ENCODE results near the gene BAIAP2L2.
"Not testable (repeated sequence)": the region's sequence is repeated elsewhere in the genome, so short reads cannot be mapped to it uniquely, and the experiment has no call there.

BAIAP2L2 gene

DNA sequence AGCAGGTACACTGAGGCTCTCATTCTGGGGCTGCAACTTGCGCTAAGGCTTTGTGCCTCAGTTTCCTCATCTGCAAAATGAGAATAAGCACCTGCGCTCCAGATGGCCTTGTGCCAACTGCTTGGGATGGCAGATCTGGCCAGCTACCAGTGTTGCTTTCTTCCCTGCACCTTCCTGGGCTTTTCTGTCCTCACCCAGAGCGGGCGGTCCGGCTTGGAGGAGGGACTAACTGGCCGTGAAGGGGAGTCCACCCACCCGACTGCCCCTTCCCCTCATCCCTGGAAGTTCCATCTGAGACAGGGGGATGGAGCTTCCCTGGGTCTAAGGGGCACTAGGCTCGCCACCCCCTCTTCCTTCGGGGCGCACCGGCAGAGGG lies 30.0 kb downstream of the BAIAP2L2 start:
- no peak for DNase-seq

DNA sequence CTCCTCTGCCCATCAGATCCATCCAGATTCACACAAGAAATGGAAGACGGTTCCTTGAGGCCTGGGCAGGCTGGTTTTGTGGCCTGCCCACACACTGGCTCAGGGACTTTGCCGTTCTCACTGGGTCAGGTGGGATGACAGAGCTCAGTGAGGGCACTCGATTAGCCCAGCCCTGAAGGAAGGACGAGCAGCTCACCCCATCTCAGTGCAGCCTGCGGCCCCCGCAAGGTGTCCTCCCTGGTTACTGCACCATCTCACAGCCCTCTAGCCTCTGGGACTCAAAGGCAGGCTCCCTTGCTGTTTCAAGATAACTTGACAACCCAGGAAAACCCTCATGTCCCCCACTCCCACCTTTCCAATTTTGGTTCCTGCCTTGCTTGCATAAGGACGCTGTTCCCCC lies 30.7 kb downstream of the BAIAP2L2 start:
- no peak for DNase-seq

DNA sequence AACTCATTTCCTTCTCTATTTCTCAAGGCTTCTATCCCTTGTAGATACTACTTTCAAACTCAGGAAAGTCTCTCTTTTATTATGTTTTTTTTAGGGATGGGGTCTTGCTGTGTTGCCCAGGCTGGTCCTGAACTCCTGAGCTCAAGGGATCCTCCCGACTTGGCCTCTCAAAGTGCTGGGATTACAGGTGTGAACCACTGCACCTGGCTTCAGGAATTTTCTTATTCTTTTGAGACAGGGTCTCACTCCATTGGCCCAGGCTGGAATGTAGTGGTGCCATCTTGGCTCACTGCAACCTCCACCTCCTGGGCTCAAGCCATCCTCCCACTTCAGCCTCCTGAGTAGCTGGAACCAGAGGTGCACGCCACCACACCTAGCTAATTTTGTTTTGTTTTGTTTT lies 31.3 kb downstream of the BAIAP2L2 start:
- not testable (repeated sequence) for DNase-seq

DNA sequence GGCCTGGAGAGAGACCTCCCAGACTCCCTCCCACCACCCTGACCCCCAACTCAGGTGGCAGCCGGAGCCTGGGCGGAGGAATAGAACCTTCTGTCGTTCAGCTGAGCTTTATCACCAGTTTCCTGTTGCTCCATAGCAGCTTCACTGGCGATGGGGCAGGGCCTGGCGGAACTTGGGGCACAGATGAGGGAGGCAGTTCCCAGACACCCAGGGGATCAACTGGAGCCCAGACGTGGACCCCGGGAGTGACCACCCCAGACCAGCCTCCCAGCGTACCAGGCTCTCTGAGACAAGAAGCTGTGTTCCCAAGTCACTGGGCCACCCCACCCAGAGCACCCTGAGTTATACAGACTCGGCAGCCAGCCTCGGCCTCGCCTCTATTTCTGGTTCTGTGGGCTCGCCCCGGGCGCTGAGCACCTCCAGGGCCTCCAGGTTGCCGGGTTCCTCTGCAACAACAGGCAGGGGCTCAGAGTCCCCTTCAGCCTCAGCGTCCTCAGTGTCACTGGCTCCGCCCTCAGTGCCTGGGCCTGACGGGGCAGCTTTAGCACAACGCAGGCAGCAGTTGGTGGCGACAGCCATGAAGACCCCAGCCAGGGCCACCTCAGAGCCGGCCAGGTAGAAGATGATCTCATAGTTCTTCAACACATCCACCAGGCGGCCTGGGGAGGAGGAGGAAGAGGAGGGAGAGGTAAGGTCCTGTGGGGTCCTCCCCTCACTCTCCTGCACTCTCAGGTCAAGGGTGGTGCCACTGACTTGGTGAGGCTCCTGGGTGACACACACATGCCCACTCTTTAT lies 32.2 kb downstream of the BAIAP2L2 start:
- no peak for DNase-seq

DNA sequence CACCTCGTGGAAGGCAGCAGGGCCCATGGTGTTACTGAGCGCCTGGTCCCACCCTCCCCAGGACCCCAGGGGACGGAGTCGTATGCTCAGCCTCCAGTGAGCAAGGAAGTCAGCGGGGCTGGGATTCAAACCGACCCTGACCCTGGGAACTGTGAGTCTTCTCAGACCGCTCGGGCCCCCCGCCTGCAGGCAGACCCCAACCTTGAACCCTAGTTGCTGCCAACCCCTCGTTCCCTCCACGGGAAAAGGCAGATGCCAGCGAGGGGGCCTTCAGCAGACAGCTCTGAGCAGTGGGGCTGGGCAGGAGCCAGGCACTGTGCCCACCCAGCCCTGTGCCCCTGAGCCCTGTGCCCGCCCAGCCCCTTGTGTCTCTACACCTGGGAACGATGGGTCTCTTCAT lies 32.9 kb downstream of the BAIAP2L2 start:
- DNase-seq = no peak

DNA sequence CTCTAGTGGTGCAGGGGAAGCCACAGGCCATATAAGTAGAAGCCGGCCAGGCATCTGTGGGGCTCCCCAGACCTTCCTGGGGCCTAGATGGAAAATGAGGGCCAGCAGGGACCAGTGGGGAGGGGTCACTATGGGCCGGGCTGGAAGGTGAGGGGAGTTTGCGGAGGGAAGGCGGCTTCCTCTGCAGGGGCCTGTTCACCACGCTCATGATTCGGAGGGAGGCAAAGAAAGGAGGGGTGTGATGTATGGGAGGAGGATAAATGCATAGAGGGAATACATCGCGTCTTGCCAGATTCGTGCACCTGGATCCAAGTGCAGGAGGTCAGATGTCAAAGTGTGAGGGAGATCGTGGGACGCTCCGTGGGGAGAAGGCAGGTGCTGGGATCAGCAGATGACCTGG lies 33.4 kb downstream of the BAIAP2L2 start:
- DNase-seq = no peak

DNA sequence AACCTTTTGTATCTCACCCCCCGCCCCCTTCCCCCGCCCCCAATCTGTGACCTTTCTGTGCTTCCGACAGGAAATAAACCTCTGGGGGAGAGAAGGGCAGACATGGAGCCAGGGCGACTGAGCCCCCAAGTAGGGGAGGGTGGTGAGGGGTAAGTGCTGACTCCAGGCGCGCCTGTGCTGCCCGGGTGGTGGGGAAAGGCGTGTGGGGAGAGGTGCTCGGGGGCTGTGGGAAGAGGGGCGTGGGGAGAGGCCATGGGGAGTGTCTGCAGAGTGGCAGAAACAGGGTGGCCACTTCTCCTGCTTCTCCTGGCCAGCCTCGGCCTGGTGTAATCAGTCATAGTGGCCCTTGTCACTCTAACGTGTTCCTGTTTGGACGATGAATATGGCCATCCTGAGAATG lies 34.5 kb downstream of the BAIAP2L2 start:
- no peak for DNase-seq

DNA sequence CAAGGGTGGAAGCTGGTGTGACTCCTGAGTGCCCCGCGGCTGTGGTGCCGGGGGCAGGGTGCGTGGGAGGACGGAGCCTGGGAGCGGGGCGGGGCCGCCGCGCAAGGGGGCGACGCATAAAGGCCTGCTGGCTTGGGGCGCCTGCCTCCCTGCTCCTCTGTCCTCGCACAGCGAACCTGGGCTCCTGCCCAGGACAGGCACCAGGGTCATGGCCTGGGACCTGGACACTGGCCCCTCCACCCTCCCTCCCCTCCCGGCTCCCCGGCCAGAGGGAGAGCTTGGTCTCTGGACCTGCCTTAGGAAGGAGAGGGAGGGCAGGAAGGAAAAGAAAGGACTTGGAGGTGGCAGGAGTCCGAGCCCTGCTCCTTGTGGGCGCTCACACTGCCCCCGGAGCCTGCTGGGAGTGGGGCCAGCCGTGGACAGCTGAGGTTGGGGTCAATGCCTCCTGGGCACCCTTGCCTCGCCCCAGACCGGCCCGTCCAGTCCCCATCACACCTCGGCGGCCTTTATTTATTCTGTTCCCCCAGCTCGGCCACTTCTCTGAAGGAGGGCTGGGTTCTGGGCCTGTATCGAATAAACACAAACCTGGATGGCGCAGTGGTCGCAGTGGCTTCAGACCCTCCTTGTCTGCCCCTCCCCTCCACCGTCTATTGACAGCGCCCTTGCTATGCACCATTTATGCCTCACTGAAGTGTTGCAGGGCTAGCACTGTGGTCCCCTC lies 35.2 kb downstream of the BAIAP2L2 start:
- no peak for DNase-seq

DNA sequence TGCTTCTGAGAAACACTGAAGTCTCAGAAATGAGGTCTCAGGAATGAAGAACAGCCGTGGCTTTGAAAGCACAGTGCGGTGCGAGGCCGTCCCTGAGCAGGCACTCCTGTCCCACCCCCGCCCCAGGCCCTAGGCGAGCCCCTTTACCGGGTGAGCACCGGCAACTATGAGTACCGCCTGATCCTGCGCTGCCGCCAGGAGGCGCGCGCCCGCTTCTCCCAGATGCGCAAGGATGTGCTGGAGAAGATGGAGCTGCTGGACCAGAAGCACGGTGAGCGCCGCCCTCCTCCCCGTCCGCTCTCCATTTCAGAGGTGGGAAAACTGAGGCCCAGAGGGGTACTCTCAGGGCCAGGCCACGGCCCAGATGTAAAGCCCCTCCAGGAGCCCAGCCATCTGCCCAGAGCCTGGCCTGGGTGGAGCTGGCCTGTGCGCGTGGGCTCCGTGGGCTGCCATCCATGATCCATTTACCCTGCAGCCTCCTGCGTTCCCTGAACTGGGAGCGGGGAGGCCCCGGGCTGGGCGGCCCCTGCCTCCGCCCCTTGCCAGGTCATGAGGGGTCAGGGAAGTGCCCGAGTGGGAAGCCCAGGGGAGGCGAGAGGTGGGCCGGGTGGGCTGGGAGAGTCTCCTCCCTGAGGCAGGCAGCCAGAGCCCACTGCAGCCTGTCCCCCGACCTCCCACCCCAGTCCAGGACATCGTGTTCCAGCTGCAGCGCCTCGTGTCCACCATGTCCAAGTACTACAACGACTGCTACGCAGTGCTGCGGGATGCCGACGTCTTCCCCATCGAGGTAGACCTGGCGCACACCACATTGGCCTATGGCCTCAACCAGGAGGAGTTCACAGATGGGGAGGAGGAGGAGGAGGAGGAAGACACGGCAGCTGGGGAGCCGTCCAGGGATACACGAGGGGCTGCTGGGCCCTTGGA lies 36.0 kb downstream of the BAIAP2L2 start:
- no peak for DNase-seq

DNA sequence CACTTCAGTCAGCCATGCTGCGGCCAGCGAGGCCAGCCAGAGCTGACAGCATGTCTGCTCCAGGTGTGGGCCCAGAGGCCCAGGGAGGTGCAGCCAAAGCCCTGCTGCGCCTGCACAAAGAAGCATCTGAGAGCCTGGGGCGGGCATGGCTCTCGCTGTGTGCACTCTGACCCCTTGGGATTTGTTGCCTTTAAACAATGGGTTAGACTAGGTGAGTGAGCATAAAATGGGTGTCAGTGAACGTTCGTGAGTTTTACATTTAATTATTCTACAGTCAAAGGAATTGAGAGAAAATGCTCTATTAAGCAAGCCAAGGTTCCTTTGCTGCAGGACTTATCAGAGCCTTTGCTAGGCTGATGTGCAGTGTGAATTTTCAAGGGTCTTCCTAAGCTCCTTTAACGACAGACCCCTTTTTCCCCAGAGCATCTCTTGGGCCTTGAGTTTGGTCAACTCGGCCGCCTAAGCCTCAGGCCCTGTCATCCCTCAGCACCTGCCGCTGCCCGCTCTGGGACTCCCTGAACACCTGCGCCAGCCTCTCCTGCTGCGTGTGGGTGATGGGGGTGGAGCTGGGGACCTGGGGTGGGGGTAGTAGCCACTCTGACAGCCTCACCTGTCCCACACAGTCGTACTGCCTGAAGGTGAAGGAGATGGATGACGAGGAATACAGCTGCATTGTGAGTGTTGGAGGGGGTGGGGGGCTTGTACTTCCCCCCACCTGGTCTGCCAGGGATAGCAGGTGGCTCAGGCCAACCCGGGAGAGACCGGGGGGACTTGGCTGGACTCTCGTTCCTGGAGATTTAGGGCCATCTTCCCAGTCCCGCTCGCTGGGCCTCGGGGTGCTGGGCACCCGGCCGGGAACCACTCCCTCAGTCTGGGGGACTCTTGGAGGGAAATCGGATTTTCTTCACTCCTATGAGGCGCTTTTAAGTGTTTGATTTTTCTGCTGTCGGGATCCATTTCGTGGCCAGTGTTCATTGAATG lies 37.0 kb downstream of the BAIAP2L2 start:
- DNase-seq = no peak

DNA sequence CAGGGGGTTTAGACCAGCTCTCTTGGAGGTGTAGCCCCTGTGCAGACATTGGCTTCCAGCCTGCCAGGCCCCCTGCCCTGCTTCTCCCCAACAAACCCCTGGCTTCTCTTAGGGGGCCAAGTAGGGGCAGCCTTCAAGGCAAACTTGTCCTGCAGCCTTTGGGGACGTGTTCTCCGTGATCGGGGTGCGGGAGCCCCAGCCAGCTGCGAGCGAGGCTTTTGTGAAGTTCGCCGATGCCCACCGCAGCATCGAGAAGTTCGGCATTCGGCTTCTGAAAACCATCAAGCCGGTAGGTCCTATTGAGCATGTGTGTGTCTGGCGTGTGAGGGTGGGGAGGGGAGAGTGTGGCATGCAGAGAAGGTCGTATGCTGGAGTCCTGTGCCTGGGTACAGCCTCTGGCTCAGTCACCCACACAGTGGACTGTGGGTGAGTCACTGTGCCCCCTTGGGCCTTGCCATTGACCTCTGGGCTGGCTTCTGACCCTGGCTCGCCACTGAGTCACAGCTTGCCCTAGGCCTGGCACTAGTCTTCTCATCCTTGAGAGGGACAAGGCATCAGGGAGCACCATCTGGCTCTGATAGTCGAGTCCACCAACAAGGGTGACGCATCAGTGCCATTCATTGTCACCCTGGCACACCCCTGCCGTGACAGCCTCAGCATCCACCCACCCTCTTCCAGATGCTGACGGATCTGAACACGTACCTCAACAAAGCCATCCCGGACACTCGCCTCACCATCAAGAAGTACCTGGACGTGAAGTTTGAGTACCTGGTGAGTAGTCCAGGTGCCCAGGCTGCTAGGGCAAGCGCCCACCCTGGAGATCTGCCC lies 37.9 kb downstream of the BAIAP2L2 start:
- DNase-seq = no peak

DNA sequence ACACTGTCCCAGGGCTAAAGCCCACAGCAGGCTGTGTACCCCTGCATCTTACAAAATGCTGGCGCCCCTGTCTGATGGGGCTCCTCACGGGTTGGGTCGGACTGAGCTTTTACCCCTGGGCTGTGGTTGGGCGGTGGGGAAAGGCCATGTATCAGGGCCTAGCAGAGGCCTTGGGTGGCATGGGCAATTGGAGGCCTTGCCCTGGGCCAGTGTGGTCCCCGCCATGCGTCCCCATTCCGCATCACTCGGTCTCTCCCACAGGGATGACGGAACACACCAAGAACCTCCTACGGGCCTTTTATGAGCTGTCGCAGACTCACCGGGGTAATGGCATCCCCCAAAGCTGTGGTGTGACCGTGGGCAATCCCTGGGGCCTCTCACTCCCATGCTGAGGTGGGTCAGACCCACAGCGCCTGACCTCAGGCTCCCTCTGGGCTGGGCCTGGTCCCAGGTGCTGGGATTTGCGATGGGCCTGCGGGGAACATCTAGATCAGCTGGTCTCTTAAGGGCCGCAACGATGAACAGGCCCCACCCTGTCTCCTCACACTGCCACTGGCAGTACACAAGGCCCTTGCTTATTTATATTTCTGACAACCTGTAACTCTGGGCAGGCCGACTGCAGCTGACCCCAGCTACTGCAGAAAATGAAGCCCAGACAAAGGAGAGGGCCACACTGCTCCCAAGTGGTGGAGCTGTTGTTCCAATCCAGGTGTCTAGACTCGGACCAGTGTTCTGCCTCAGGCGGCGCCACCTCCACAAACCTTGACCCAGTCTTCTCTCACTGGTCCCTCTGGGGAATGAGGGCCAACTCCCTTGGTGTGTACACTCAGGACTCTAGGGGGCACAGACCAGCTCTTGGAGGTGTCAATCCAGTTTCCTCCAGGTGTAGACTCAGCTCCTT lies 38.8 kb downstream of the BAIAP2L2 start:
- no peak for DNase-seq

DNA sequence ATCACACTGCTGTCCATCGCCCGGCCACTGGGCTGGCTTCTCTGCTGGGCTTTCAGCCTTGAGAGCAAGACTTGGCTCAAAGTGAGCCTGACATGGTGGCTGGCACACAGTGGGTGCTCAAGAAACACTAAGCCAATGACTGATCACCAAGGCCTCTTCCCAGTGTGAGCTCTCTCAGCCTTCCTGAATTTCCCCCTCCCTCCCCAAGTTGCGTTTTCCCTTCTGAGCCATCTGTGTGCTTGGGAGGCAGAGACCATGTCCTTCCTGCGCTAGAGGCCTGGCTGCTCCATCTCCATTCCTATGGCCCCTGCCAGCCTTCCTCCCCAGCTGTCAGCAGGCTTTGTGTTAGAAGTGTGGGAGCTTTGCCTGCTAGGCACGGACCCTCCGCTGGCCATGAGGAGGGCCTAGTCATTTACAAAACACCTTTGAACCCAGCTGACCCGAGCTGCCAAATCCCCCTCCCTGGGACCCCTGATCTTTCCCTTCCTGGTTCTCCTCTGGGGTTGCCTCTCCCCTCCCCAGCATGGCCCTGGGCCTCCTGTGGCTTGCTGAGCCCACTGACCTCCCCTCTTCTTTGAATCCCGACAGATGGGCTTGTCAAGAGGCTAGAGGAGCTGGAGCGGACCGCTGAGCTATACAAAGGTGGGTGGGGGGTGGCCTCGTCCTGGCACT lies 40.1 kb downstream of the BAIAP2L2 start:
- DNase-seq = peak; percentile 45

DNA sequence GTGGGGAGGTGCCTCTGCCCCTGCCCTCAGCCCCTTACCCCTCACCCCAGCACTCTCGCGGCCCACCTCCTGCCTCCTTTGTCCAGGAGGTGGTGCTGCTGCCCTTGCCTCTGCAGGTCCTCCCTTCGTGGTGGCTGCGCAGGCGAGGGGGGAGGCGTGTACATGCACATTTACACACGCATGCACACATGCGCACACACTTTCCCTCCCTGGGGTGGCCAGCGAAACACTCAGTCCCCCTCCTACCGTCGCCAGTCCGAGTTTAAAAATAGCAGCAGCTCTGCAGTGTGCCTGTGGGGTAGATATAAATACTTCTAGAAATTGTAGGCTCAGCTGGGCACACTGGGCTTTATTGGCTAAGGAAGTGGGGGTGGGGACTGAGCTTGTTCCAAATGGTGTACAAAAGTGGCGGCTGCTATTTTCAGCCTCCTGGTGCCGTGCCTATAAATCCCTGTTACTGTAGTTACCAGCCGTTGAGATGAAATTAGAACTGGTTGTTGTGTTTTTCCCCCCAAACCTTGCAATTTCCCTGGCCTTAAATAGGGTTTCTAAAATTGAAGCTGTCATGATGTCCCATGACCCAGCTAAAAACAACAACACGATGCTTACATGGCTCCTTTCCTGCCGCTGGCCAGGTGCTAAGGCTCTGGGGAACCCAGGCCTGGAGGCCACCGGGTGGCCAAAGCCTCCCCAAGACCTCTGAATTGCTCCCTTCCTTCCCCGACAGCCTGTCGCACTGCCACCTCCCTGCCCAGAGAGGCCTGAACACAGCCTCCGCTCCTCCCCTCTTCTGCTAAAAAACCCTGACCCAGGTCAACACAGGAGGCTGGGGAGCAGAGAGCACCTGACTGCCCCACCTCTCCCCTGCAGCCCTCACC lies 40.9 kb downstream of the BAIAP2L2 start:
- DNase-seq = peak; percentile 83

DNA sequence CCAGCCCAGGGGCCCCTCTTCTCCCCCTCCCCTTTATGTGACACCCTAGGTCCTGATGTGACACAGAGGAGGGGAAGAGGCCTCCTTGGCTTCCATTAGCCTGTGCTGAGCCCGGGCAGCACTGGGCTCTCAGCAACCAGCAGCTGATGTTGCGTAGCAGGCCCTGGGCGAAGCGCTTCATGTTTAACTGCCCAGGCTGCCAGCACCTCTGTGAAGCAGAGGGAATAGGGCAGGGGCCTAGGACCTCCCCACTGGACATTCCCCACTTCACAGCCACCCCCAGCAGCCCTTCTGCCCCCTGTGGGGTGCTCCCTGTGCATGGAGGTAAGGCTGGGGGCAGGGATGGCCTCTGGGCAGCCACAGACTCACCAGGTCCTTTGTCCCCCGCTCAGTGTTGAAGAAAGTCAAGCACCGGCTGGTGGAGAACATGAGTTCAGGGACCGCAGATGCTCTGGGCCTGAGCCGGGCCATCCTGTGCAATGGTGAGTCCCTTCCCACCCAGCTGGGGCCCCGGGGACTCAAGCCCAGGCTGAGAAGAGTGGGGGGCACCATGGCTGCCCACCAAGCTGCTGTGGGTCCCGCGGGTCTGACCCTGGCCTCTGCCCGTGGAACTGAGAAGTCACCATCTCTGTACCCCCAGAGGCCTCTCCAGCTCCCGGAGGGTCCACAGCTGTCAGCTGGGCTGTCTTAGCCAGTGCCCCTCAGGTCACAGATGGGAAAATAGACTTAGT lies 41.7 kb downstream of the BAIAP2L2 start:
- no peak for DNase-seq

DNA sequence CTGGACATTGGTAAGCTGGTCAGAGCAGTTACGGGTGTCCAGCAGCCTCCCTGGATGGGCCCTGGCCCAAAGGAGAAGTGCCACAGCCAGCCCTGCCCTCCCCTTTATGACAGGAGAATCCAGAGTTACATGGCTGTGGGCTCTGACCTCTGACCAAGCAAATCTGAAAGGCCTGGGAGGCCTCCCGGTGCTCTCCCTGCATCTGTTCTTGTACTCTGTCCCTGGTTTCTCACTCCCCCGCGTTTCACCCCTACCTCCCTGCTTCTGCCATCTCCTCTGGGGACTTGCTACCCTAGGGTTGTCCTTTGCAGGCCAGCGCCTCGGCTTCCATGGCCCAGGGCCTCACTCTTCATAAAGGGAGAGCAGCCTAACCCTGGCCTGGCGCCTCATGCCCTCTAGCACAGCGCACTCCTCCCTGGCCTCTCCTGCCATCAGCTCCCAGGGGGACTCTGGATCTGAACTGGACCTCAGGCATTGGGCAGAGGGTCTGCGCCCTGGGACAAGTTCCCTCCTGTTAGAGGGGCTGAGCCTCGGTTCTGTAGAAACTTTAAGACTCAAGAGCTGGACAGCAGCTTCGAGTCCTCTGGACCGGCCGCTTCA lies 42.6 kb downstream of the BAIAP2L2 start:
- no peak for DNase-seq

DNA sequence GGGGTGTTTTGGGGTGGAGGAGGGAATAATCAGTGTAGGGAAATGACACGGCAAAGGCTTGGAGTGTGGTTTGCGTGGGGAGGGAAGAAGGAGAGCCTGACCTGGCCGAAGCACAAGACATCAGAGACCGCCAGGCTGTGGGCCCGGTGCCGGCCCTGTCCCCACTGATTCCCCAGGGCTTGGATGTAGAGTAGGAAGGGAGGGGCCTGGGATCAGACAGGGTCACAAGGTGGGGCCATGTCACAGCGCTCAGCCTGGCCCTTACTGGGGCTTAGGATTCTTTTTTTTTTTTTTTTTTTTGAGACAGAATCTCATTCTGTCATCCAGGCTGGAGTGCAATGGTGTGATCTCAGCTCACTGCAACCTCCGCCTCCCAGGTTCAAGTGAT lies 43.5 kb downstream of the BAIAP2L2 start:
- DNase-seq = no peak

All from NCI-H82 (cell line).